Esophagus squamous epithelium (tissue), 4 donors: ENCODE data around the gene ATP11A.

Experiments
- CTCF ChIP-seq, 6 experiments: fragments of 450-650 bp in 4 of 6; fragments of 200-600 bp in 2 of 6; sonication (generic) in 2 of 6; IDR thresholded peaks; one replicate each; pipeline ENCODE4 v1.5.1; 2016 to 2019; ENCODE audit warnings: antibody characterized with exemption in 6 of 6, mild to moderate bottlenecking in 4 of 6, moderate library complexity in 4 of 6
- POLR2A ChIP-seq, 4 donors: fragments of 450-650 bp; IDR thresholded peaks; one replicate each; pipeline ENCODE4 v1.6.1; 2017; ENCODE audit warnings: antibody characterized with exemption in 4 of 4, mild to moderate bottlenecking in 4 of 4, moderate library complexity in 3 of 4

- TF ChIP-seq CTCF (IDR thresholded peaks at IDR 0.05) (no peak), POLR2A (IDR thresholded peaks at IDR 0.05) (no peak)
Measured at GRCh38 chr13:112875627-112876026, 185.8 kb downstream of the ATP11A start.
